Cerebellar nuclear complex (tissue), 1 donor: ENCODE results near the gene JRKL.

Source experiments
- DNase-seq, 2 experiments: peaks; one replicate each; lab custom pipeline; 2025; lab: John Stamatoyannopoulos, UW

JRKL gene

DNA sequence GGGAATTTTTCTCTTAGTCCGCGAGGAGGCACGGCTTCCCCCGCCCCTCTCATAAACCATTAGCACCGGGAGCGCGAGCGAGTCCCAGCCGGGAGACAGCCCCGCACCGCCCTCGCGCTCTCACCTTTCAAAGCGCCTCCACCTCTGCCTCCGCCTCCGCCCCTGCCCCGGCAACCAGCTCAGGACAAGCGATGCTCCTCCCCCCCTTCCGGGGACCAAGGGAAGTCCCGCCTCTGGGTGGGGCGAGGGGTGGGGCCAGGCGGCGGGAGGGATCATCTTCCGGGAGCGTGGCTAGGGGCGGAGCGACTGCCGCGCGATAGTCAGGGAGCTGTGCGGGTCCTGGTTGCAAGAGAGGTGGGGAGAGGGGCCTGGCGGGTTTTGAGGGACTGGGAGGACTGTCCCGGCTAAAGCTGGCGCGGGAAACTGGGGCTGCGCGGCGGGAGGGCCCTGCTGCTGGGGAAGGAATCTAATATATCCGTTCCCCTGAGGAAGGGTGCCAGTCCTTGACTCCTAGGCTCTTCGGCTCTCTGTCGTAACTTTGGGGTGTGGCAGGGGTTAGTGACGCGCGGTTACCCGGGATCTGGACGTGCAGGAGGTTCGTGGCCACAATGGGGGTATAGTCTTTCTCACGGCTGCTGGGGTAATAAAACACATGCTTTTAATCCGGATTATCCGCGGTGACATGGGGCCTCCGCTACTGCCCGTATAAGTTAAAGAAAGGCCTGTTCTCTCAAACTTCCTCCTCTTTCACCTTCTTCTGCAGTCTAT, at the start of gene JRKL, which contains the start of gene CCDC82:
TSS of gene JRKL (plus strand) at position 294 of the 768 bp plus-strand sequence. CDS start 637 bp downstream, outside the sequence.
TSS of gene CCDC82 (minus strand) at position 193 of the 768 bp plus-strand sequence. CDS start 5,165 bp downstream, outside the sequence.
- DNase-seq, result peak; percentile 88 to 93

DNA sequence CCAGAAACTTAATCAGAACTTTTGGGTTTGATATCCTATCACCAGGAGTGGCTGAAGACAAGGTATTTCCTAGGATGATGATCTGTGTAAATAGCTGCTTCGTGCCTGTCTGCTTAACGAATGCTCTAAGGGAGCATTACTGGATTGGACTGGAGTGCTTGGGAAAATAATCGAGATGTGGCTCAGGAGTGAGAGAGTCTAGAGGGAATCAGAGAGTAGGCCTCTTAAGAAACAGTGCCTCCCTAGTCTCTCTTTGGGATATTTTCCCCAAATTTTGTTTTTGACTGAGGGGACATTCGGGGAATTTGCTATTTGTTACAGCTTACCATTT, 49.3 kb upstream of the JRKL start:
- DNase-seq, result no peak

GRCh38 chr11:96341211-96342013, 48.4 kb upstream of the JRKL start:
- no peak for DNase-seq

GRCh38 chr11:96342014-96342960, 47.5 kb upstream of the JRKL start:
- DNase-seq, result no peak

DNA sequence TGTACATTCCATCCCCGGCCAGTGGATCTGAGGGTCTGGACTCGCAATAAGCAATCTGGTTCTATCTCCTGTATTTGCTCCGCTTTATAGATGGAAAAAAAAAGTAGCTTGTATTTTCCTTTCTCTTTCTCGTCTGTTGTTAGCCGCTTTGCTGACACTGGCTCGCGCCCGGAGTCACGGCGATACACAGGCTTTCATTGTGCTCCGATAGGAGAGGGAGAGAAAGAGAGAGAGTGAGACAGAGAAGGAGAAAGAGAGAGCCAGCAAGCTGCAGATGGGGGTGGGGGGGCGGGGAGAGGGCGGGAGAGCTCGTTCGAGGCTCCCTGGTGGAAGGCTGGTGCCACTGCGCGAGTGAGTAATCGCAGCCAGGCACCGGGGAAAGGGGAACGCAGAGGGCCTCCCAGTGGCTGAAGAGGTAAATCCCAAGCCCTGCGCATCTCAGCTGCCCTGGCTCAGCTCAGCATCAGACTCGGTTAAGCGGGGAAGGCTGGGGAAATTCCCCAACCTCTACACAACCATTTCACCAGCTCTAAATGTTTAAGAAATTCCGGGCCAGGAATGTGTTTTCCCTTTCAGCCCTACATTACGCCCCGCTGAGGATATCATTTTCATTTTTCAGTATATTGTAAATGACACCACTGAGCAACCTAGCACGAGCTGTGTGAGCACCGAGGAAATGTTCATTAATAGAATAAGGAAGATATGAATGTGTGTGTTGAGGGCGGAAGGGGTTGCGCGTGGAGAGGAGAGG, 46.7 kb upstream of the JRKL start, which contains the start of gene MAML2:
TSS of gene MAML2 (minus strand) at position 235 of the 751 bp plus-strand sequence. CDS start 1,300 bp downstream, outside the sequence.
- peak; percentile 59 to 74 for DNase-seq

DNA sequence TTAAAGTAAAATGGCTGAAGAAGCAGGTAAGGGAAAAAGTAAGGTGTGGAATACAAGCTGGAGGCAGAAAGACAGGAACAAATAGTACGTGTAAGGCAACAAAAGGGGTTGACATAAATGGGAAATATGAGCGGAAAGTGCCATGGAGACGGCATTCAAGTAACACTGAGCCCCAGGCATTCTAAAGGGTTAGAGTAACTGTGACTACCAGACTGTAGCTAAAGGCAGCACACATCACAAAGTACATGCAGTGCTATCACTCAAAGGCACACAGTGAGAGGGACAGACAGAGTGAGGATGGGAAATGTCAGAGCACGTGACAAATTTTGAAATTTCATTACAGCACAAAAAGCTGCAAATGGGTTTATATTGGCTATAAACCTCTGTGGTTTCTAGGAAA, 33.0 kb upstream of the JRKL start:
- DNase-seq, result no peak

DNA sequence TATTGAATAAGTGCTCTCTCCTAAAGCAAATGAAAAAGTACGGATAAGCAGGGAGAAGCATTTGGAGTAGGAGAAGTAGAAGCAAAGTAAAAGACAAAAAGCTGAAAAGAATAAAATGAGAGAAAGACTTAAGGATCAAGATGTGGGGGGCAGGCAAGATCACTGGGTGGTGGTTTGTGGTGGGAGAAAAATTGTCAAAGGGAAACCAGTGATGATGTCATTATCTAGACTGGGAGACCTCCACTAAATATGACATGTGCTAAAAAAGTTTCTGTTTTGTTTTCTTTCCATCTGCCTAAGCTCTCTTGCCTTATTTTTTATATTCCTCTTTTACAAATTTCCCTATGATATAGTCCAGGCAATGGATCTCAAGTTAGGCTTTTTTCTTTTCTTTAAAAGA, 32.0 kb upstream of the JRKL start:
- DNase-seq, result no peak

DNA sequence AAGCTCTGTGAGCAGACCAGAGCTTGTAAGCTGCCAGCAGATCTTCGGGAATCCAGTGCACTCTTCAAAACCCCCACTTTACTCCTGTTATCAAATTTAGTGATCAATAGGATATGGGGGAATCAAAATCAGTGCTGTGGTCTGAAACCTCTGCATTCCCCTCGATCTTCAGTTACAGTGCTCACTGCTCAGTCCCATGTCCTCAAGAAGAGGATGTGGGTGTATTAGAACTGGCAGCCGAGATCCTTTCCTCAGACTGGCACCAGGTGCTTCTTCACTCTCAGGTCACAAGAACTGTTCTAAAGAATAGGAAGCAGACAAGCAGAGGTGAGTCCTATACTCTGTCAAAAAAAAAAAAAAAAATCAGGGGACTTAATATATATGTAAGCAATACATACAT, 31.5 kb upstream of the JRKL start:
- no peak for DNase-seq

DNA sequence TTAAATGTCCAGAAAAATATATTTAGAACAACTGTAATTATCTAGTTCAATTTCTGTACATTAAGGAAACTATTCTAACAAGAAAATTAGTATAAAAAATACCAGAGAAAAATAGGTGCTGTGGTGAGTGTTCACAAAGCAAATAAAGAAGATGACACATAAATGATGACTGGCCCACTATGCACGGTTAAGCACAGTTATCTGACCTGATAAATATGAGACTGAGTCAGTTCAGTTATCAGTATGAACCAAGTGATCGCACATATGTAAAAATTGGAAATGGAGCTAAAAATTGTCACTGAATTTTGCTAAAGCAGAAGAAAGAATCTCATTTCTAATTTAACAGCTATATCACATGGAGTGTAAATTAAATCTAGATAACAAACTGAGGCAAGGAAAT, 28.0 kb upstream of the JRKL start:
- no peak for DNase-seq

DNA sequence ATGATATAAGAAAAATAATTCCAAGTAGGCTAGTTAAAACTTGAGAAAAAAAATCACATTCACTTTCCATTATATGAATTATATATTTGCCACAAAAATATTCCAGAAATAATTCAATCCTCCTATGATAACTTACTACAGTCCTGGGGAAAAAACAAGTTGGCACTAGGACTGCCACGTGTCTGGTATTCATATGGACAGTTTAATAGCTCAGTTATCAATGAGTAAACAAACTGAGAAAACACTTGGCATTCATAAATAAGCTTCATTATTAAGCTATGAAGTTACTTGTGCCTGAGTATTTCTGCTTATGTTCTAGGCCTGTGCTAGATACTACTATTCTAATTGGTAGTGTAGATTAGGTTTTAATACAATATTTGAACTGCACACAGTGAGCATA, 24.3 kb upstream of the JRKL start:
- no peak for DNase-seq

DNA sequence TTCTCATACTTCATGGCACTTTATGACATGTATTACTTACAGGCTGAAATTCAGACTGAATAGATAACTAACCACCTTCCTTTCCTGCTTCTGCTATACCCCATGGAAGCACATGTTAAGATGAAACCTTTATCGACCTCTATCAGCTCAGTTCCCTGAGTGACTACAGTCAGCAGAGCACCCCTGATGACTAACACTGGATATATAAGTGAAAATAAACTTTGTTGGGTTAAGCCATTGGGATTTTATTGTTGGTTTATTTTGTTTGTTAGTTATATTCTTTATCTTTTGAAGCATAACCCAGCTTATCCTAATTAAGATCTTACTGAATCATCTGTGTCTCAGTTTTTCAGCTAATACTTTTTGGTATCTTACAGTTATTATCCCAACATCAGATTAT, 23.8 kb upstream of the JRKL start:
- no peak for DNase-seq

GRCh38 chr11:96367342-96367741, 22.5 kb upstream of the JRKL start:
- no peak for DNase-seq

DNA sequence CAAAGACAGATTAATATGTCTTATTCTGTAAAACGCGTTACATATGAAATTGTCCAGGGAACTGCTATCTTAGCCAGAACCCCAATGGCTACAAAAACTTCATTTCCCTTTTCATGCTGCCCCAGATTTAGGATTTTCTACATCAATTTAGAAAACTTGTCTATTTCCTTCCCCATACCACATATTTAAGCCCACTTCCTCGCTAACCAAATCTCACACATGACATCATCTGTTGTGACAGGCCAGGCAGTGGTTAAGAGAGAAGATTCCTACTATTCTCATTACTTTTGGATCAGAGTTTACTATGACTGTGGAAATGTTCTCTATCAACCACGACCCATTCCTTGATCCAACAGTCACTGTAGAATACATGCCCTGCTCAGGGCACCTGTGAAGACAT, 16.0 kb upstream of the JRKL start:
- DNase-seq, result no peak

DNA sequence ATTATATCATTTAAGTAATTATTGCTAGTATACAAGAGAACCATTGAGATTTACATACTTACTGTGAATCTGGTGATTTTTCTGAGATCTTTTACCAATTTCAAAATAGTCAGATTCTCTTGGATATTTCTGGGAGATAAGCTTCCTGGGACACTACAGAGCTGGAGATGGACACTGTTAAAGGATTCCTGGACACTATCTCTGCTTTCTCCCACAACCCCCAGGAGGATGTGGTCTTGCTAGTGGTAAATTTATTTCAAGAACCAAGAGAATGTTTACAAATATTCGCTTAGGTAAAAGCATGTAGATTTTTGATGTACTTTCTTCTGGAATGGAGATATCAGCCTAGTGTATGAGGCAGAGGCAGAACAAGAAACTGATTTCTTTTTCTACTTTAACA, 13.0 kb upstream of the JRKL start:
- no peak for DNase-seq

DNA sequence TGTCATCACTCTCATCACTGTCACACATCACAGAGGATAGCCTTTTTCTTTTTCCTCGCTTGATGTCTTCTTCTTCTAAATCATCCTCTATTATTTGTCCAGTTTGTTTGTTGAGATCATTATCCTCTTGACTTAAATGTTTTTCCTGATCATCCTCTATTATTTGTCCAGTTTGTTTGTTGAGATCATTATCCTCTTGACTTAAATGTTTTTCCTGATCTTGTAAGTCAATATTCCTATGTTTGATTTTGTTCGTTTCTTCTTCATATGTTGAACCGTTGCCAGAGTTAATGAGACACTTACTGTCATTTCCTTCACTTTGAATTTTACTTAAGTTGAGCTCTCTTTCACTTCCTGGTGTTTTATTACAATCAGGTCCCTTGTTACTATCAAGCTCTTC, 5.7 kb upstream of the JRKL start:
- no peak for DNase-seq

GRCh38 chr11:96385187-96385586, 4.6 kb upstream of the JRKL start:
- no peak for DNase-seq

DNA sequence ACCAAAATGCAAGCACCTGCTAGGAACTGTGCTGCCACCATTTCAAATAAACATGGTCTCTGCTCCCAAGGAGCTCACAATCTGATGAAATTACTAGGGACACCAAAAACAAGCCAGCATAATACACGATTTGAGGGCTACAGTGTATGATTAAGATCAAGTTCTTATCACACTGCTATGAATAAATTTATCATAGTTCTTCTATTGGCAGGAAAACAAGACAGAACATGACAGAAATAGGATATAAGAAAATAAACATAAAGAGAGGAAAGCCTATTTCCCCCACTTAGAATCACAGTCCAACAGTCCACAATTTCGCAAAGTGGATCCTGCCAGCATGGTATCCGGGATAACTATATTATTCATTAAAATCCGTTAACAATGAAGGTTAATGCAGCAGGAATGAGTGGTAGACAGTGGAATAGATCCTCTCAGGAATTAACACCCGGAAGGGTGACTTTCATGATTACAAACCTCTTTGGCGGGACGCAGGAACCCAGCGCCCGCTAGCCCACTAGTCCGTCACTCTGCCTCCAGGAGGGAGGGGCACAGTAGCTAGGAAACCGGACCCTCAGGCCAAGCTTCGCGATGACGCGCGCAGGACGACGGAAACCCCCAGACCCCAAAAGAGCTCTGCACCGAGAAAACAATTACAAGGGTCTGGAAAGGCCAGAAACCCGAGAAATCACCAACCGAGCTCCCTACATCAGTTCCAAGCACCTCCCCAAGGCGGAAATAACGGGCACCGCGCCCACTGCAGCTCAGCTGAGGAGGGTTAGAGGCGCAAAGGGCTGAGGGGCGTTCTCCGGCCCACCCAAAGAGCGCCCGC, 708 bp upstream of the JRKL start:
- DNase-seq, result no peak

DNA sequence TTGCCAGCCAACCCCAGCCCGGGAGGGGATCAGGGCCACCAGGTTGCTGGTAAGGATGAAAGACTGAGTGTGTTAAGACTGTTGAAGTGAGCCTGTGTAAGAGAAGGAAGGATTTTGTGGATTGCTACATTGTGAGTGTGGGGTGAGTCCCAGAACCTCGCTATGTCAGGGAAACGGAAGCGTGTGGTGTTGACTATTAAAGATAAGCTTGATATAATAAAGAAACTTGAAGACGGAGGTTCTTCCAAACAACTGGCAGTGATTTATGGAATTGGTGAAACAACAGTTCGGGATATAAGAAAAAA, 627 bp downstream of the JRKL start:
- no peak for DNase-seq

DNA sequence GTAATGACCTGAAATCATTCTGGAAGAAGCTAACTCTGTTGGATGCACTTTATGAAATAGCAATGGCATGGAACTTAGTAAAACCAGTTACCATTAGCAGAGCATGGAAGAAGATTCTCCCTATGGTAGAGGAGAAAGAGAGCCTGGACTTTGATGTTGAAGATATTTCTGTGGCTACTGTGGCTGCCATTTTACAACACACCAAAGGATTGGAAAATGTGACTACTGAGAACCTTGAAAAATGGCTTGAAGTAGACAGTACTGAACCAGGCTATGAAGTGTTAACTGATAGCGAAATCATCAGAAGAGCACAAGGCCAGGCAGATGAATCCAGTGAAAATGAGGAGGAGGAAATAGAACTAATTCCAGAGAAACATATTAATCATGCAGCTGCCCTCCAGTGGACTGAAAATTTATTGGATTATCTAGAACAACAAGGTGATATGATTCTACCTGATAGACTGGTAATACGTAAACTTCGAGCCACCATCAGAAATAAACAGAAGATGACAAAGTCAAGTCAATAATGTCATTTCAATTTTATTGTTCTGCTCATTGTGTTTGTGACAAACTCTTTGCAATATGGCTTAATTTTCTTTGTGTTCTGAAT, 2.0 kb downstream of the JRKL start:
- DNase-seq, result no peak

DNA sequence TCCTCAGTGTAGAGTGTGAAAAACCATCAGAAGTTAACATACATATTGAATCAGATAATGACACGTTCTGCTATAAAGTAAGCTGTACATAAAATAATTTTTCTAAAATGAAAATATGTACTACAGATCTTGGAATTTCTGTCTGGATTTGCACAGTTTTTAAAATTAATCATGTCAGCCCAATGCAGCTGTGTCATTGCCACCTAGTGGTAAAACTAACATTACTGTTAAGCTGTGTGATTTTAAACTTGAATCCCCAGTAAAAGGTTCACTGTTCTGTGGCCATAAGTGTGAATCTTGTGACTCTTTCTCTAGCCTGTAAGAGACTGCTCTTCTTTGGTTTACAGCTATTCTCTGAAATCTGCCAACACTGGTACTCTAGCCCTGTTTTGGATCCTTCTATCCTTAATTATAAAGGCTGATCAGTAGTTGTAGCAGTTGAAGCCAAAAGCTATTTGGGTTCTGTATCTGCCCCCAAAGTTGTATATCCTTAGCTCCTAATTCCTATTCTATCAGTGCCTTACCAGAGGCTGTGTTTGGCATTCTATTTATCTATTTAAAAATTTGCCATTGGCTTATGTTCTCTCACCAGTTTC, 4.0 kb downstream of the JRKL start:
- DNase-seq, result no peak
